ES-I3 (cell line): Measurements from ENCODE around the gene TASP1.

ENCODE experiments used
- H3K36me3 ChIP-seq: 2 replicates; pipeline ENCODE4 v1.6.1; 2013; ENCODE audit warnings: mild to moderate bottlenecking, low read length, control low read depth, moderate library complexity; ENCODE audit not compliant: insufficient read depth
- H3K4me1 ChIP-seq: 2 replicates; pipeline ENCODE4 v1.6.1; 2013; ENCODE audit warnings: mild to moderate bottlenecking, control low read depth, low read length; ENCODE audit not compliant: insufficient read depth
- H3K9ac ChIP-seq: 2 replicates; pipeline ENCODE4 v1.6.1; 2013; ENCODE audit warnings: low read depth, mild to moderate bottlenecking, low read length, moderate library complexity
- H3K9me3 ChIP-seq: 2 replicates; pipeline ENCODE4 v1.6.1; 2013; ENCODE audit warnings: mild to moderate bottlenecking, low read length, moderate library complexity; ENCODE audit not compliant: control insufficient read depth, insufficient read depth

TASP1 gene

GRCh38 chr20:13447385-13448180, 191.1 kb downstream of the TASP1 start:
- H3K9me3 ChIP-seq = no peaks in the 10 kb centered on the region
- no peaks in the 10 kb centered on the region for H3K36me3 ChIP-seq
- H3K4me1 ChIP-seq = no peaks in the 10 kb centered on the region
- H3K9ac ChIP-seq = no peak overlapping the region

- H3K9me3 ChIP-seq = no peaks in the 10 kb centered on the region; the same call in 1 of the 2 replicates
- H3K9ac ChIP-seq = no peak overlapping the region
- no peaks in the 10 kb centered on the region for H3K36me3 ChIP-seq
- H3K4me1 ChIP-seq = no peaks in the 10 kb centered on the region
These were observed 195.0 kb downstream of the TASP1 start for GRCh38 chr20:13443690-13444089.

- no peaks in the 10 kb centered on the region; the same call in 1 of the 2 replicates for H3K9me3 ChIP-seq
- no peaks in the 10 kb centered on the region for H3K36me3 ChIP-seq
- H3K9ac ChIP-seq = no peak overlapping the region
- no peaks in the 10 kb centered on the region for H3K4me1 ChIP-seq
These were observed 195.7 kb downstream of the TASP1 start for GRCh38 chr20:13442986-13443385.

GRCh38 chr20:13441388-13441787, 197.3 kb downstream of the TASP1 start:
- Histone ChIP-seq H3K9me3 (no peaks in the 10 kb centered on the region; the same call in 1 of the 2 replicates), H3K9ac (no peak overlapping the region), H3K36me3 (no peaks in the 10 kb centered on the region), H3K4me1 (no peaks in the 10 kb centered on the region)

GRCh38 chr20:13436530-13436929, 202.2 kb downstream of the TASP1 start:
- no peaks in the 10 kb centered on the region for H3K36me3 ChIP-seq
- H3K9ac ChIP-seq = no peak overlapping the region
- H3K4me1 ChIP-seq = peaks cover 4% of the 10 kb centered on the region; the same call in 1 of the 2 replicates
- no peaks in the 10 kb centered on the region; the same call in 1 of the 2 replicates for H3K9me3 ChIP-seq

GRCh38 chr20:13432126-13432525, 206.6 kb downstream of the TASP1 start:
- no peaks in the 10 kb centered on the region for H3K36me3 ChIP-seq
- no peaks in the 10 kb centered on the region for H3K9me3 ChIP-seq
- H3K4me1 ChIP-seq = peaks cover 4% of the 10 kb centered on the region; the same call in 1 of the 2 replicates
- H3K9ac ChIP-seq = no peak overlapping the region

- no peak overlapping the region for H3K9ac ChIP-seq
- no peaks in the 10 kb centered on the region for H3K36me3 ChIP-seq
- H3K4me1 ChIP-seq = peaks cover 4% of the 10 kb centered on the region; the same call in 1 of the 2 replicates
- no peaks in the 10 kb centered on the region for H3K9me3 ChIP-seq
These were observed 208.3 kb downstream of the TASP1 start for GRCh38 chr20:13430346-13431002.

GRCh38 chr20:13428684-13429083, 210.0 kb downstream of the TASP1 start:
- Histone ChIP-seq H3K4me1 (no peaks in the 10 kb centered on the region), H3K9me3 (no peaks in the 10 kb centered on the region), H3K36me3 (no peaks in the 10 kb centered on the region), H3K9ac (no peak overlapping the region)

GRCh38 chr20:13426870-13427269, 211.9 kb downstream of the TASP1 start:
- Histone ChIP-seq H3K4me1 (no peaks in the 10 kb centered on the region), H3K9ac (no peak overlapping the region), H3K36me3 (no peaks in the 10 kb centered on the region), H3K9me3 (no peaks in the 10 kb centered on the region)

GRCh38 chr20:13425381-13426135, 213.2 kb downstream of the TASP1 start:
- H3K4me1 ChIP-seq = no peaks in the 10 kb centered on the region
- H3K36me3 ChIP-seq = no peaks in the 10 kb centered on the region

GRCh38 chr20:13424174-13424833, 214.4 kb downstream of the TASP1 start:
- Histone ChIP-seq H3K36me3 (no peaks in the 10 kb centered on the region), H3K9ac (no peak overlapping the region), H3K9me3 (no peaks in the 10 kb centered on the region), H3K4me1 (no peaks in the 10 kb centered on the region)

More at GRCh38 chr20:13425381-13426135, 213.2 kb downstream of the TASP1 start:
- no peaks in the 10 kb centered on the region for H3K9me3 ChIP-seq
- no peak overlapping the region for H3K9ac ChIP-seq

- Histone ChIP-seq H3K9me3 (no peaks in the 10 kb centered on the region), H3K4me1 (no peaks in the 10 kb centered on the region), H3K9ac (no peak overlapping the region), H3K36me3 (no peaks in the 10 kb centered on the region)
These were observed 215.1 kb downstream of the TASP1 start for GRCh38 chr20:13423472-13424173.

GRCh38 chr20:13422637-13423036, 216.1 kb downstream of the TASP1 start:
- Histone ChIP-seq H3K4me1 (peaks cover 1% of the 10 kb centered on the region), H3K36me3 (no peaks in the 10 kb centered on the region), H3K9ac (no peak overlapping the region), H3K9me3 (no peaks in the 10 kb centered on the region)
